ENCODE measurements around the gene KLK4. TPM values are rescaled to one million over a fixed set of nuclear protein-coding genes. Genes with fewer than 3 reads are reported as not detected.

The KLK4 gene
- total RNA-seq, 4 donors from 2014 or later, result 0.83 to 1.6 TPM; not detected in 2

GRCh38 chr19:50949861-50950260, 38.7 kb upstream of the KLK4 start:
- TF ChIP-seq POLR2A (IDR thresholded peaks at IDR 0.05) (no peak), EP300 (IDR thresholded peaks at IDR 0.05) (no peak), CTCF (IDR thresholded peaks at IDR 0.05) (no peak), POLR2AphosphoS5 (IDR thresholded peaks at IDR 0.05) (no peak)
- Histone ChIP-seq H3K4me3 (no peak overlapping the region), H3K27ac (no peak overlapping the region), H3K9me3 (no peaks in the 10 kb centered on the region), H3K27me3 (peaks cover 12% of the 10 kb centered on the region), H3K36me3 (no peaks in the 10 kb centered on the region), H3K4me1 (peaks cover 8% of the 10 kb centered on the region)
- WGBS, result 54% methylated on average over 9 of the region's 19 CpGs
- no peak for DNase-seq (ENCODE audit: low spot score in 2 of 2)

GRCh38 chr19:50947123-50947522, 35.9 kb upstream of the KLK4 start:
- DNase-seq (ENCODE audit: low spot score in 2 of 2), result no peak
- peaks cover 2% of the 10 kb centered on the region for H3K4me1 ChIP-seq
- peaks cover 7% of the 10 kb centered on the region for H3K27me3 ChIP-seq
- H3K36me3 ChIP-seq, result no peaks in the 10 kb centered on the region
- no peak for TF ChIP-seq POLR2A (IDR thresholded peaks at IDR 0.05)
- TF ChIP-seq POLR2AphosphoS5 (IDR thresholded peaks at IDR 0.05), result no peak
- TF ChIP-seq EP300 (IDR thresholded peaks at IDR 0.05), result no peak
- no peak for TF ChIP-seq CTCF (IDR thresholded peaks at IDR 0.05)
- WGBS, result 82% methylated on average over 4 of the region's 4 CpGs
- no peak overlapping the region for H3K4me3 ChIP-seq
- H3K27ac ChIP-seq, result no peak overlapping the region
- no peaks in the 10 kb centered on the region for H3K9me3 ChIP-seq

- 68% methylated on average over 4 of the region's 4 CpGs for WGBS
- TF ChIP-seq POLR2AphosphoS5 (IDR thresholded peaks at IDR 0.05) (no peak), EP300 (IDR thresholded peaks at IDR 0.05) (no peak)
Measured at GRCh38 chr19:50944795-50945194, 33.6 kb upstream of the KLK4 start.

GRCh38 chr19:50943074-50943828, 32.1 kb upstream of the KLK4 start:
- no peak for TF ChIP-seq POLR2AphosphoS5 (IDR thresholded peaks at IDR 0.05)
- no peak for TF ChIP-seq CTCF (IDR thresholded peaks at IDR 0.05)
- TF ChIP-seq POLR2A (IDR thresholded peaks at IDR 0.05), result no peak
- no peak for TF ChIP-seq EP300 (IDR thresholded peaks at IDR 0.05)
- Histone ChIP-seq H3K9me3 (no peaks in the 10 kb centered on the region), H3K27me3 (peaks cover 5% of the 10 kb centered on the region), H3K4me3 (no peak overlapping the region), H3K36me3 (no peaks in the 10 kb centered on the region), H3K27ac (no peak overlapping the region), H3K4me1 (no peaks in the 10 kb centered on the region)
- DNase-seq (ENCODE audit: low spot score in 2 of 2), result no peak
- 70% methylated on average over 10 of the region's 10 CpGs for WGBS

More at GRCh38 chr19:50944795-50945194, 33.6 kb upstream of the KLK4 start:
- no peak overlapping the region for H3K27ac ChIP-seq
- no peak for DNase-seq (ENCODE audit: low spot score in 2 of 2)
- H3K4me1 ChIP-seq, result no peaks in the 10 kb centered on the region
- H3K4me3 ChIP-seq, result no peak overlapping the region
- no peaks in the 10 kb centered on the region for H3K36me3 ChIP-seq
- H3K9me3 ChIP-seq, result no peaks in the 10 kb centered on the region
- peaks cover 3% of the 10 kb centered on the region for H3K27me3 ChIP-seq

GRCh38 chr19:50939596-50939995, 28.4 kb upstream of the KLK4 start:
- Histone ChIP-seq H3K9me3 (no peaks in the 10 kb centered on the region), H3K36me3 (no peaks in the 10 kb centered on the region), H3K4me1 (no peaks in the 10 kb centered on the region), H3K4me3 (no peak overlapping the region), H3K27ac (no peak overlapping the region), H3K27me3 (peaks cover 5% of the 10 kb centered on the region)
- TF ChIP-seq CTCF (IDR thresholded peaks at IDR 0.05) (no peak), POLR2A (IDR thresholded peaks at IDR 0.05) (no peak), POLR2AphosphoS5 (IDR thresholded peaks at IDR 0.05) (no peak), EP300 (IDR thresholded peaks at IDR 0.05) (no peak)
- WGBS, result 73% methylated on average over 2 of the region's 2 CpGs
- DNase-seq (ENCODE audit: low spot score in 2 of 2), result no peak
